ENCODE data around the gene MXRA8.

- TF ChIP-seq CTCF (IDR thresholded peaks at IDR 0.05; ENCODE audit: extremely low read depth in 1 of 2, insufficient read depth in 1 of 2, low read depth in 1 of 2, low read length in 2 of 2) = no peak
- TF ChIP-seq JUN (IDR thresholded peaks at IDR 0.05; ENCODE audit: borderline replicate concordance, insufficient read depth, insufficient read length, low read depth) = no peak
Measured at GRCh38 chr1:1342584-1343115, 15.7 kb downstream of the MXRA8 start.

Measured in endothelial cell of umbilical vein (primary cell).